Activated gamma-delta T cell (primary cell): Measurements from ENCODE around the gene HDGF.

Source experiments
- DNase-seq: peaks from one replicate; lab custom pipeline; 2025; lab: John Stamatoyannopoulos, UW

Gene HDGF

DNA sequence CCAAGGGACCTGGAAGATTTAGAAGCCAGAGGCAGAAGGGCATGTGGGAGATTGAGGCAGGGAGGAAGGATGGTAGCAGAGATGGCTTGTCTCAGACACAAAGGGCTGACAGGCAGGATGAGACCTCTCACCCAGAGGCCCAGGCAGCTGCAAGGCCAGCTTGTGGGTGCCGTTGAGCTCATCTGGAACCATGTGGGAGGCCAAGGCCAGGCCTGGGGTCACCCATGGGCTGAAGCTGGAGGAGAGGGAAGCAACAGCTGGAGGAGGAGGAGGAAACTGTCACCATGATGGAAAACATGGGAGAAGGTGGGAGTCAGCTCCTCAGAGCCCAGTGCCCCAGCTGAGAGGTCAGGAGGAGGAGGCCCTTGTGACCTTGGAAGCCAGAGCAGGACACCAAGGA is 52.5 kb downstream of the HDGF start:
- no peak for DNase-seq

DNA sequence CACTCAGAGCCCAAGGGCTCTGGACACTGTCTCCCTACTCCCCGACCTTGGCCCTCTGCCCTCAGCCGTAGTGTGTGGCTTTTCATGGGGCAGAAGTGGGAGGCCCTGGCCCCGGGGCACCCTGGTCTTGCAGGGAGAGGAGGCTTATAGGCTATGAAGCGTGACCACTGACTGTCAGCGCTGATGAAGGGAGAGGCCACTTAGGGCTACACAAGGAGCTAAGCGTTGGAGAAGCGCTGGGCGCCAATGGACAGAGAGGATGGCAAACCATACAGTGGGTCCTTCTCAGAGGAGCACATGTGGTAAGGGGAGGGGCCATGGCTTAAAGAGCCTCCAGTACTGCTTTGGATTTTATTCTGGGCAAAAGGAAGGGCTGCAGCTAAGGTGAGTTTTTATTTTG is 54.0 kb downstream of the HDGF start:
- no peak for DNase-seq

DNA sequence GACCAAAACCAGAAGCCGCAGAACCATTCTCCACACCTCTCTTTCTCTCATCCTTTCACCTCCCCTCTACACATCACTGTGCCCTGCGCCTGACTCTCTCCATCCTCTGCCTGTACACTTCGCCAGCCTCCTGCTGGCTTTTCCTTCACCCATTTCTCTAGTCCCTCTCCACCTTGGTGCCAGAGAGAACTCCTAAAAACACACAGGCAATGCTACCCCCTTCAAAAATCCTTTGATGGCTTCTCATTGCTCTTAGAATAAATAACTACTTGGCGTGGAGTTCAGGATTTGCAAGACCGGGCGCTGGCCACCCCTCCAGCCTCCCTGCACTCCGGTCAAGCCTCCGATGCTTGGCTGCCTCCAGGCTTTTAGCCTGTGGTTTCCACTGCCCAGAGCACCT is 54.7 kb downstream of the HDGF start:
- DNase-seq = no peak

DNA sequence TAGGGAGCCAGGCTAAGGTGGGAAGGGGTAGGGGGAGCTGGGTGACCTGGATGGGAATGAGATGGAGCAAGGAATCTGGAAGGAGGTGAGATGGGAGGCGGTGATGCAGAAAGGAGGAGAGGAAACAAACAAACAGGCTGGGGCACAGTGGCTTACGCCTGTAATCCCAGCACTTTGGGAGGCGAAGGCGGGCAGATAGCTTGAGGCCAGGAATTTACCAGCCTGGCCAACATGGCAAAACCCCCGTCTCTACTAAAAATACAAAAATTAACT is 56.8 kb downstream of the HDGF start:
- no peak for DNase-seq

DNA sequence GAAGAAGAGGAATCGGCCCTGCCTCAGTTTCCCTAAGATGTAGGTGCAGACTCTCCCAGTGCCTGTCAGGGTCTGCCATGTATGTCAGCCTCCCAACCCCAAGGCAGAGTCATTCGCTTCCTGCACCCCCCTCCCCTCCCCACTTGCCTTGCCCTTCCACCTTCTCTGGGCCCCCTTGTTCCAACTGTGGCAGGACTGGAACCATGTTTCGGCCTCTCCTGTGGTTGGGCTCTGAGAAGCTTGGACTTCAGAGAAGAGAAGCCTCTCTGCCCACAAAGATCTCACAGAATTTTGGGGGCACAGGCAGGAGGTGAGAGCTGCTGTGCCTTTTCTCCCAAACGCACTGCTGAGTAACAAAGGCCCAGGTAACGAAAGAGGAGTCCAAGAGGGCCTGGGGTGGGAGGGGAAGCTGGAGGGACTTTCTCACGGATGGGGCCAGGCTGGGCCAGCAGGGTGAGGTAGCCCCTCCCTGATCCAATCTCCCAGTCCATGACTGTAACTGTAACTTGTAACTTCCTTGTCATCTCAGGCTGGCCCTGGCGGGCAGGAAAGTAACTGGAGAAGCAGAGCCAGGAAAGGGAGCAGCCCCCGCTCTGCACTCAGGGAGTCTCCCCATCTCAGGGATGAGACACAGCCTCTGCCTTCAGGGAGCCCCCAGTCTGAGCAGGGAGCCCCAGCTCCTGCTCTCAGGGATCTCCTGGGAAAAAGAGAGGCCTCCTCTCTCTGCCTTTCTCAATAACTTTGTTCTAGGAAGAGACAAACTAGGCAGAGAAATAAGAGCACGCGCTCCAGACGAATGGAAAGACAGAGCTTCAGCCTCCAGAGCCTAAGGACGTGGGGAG is 57.4 kb downstream of the HDGF start:
- no peak for DNase-seq

DNA sequence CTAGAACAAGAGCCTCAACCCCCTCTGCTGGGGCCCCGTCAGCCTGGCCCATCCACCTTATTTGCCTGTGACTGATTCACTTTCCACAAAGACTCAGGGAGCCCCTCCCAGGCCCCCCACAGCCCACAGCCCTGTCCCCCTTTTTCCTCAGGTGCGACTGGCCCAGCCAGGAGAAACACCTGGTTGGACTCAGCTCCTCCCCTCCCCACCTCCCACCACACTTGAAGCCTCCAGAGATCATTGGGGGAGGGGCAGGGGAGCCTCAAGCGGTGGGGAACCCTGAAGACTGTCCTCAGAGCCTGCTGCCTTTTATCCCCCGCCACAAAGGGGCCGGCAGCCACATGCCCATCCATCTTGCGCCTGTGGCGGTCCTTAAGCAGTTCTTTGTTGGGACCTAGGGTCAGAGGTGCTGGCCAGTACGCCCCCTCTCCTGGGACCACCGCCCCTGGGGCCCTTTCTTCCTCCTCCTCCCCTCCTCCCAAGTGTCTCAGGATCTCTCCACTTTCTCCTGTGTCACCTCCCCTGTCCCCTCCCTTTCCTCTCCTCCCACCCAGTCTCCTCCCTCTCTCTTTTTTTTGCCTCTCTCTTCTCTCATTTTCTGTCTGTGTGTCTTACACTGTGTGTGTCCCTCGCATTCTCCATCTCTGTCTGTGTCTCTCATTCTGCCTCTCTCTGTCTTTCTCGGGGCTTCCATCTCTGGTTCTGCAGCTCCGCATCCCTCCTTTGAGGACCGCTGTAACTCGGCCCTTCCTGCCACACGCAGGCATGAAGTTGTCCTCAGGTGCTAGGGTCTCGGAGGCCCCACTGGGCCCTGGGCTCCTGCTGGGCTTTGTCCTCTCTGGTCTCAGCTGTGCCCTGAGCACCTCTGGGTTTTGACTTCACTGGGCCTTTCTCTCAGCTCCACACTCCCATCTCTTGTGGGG is 58.3 kb downstream of the HDGF start:
- no peak for DNase-seq

DNA sequence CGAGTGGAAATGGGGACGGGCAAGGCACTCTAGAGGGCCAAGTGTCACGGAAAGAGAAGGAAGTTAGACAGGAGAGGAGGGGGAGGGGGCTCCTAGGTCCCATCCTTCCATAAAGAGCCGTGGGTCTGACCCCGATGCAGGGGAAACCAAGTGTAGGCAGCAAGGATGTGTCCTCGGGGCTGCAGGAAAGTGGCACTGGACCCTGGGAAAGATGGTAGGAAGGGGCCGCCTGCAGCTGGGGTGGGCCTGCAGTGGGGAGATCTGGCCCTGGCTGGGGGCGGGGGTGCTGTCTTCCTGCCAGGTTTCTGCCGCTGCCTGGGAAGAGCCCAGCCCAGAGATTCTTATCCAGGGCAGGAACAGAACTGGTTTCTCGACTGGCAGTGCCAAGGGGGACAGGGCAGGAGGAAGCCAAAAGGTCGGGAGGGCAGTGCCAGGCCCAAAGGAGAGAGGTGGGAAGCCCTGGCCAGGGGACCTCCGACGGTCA is 59.0 kb downstream of the HDGF start:
- DNase-seq = no peak
